H9 (cell line): ENCODE measurements around the gene PTPRN2. TPM values are rescaled to one million over a fixed set of nuclear protein-coding genes. Genes with fewer than 3 reads are reported as not detected.

ENCODE experiments used
- DNase-seq: peaks from one replicate; pipeline ENCODE4 v3.0.0-alpha.2; 2017
- H2AFZ ChIP-seq: one replicate; pipeline ENCODE4 v1.6.1; 2013; ENCODE audit warnings: mild to moderate bottlenecking, low read length, control low read depth, moderate library complexity
- H2AK5ac ChIP-seq: 2 replicates; pipeline ENCODE4 v1.6.1; 2013; ENCODE audit warnings: low read length, control low read depth, mixed read lengths; ENCODE audit not compliant: insufficient read length
- H2BK120ac ChIP-seq: one replicate; pipeline ENCODE4 v1.6.1; 2013; ENCODE audit warnings: low read depth, mild to moderate bottlenecking, low read length, control low read depth, inconsistent platforms; ENCODE audit not compliant: poor library complexity, severe bottlenecking
- H2BK12ac ChIP-seq: 2 replicates; pipeline ENCODE4 v1.6.1; 2013; ENCODE audit warnings: low read length, control low read depth, mixed read lengths, low read depth; ENCODE audit not compliant: insufficient read length
- H2BK15ac ChIP-seq: 2 replicates; pipeline ENCODE4 v1.6.1; 2013; ENCODE audit warnings: low read depth, low read length, control low read depth
- H2BK20ac ChIP-seq: one replicate; pipeline ENCODE4 v1.6.1; 2013; ENCODE audit warnings: low read depth, mild to moderate bottlenecking, low read length, control low read depth, inconsistent platforms; ENCODE audit not compliant: poor library complexity, severe bottlenecking
- H2BK5ac ChIP-seq: 2 replicates; pipeline ENCODE4 v1.6.1; 2013; ENCODE audit warnings: low read length, control low read depth, mixed read lengths; ENCODE audit not compliant: insufficient read length
- H3K14ac ChIP-seq: 2 replicates; pipeline ENCODE4 v1.6.1; 2013; ENCODE audit warnings: low read length, control low read depth; ENCODE audit not compliant: insufficient read depth
- H3K18ac ChIP-seq: 2 replicates; pipeline ENCODE4 v1.6.1; 2013; ENCODE audit warnings: low read depth, mild to moderate bottlenecking, mixed read lengths, low read length, control low read depth; ENCODE audit not compliant: insufficient read length
- H3K23ac ChIP-seq: 2 replicates; pipeline ENCODE4 v1.6.1; 2013; ENCODE audit warnings: low read length, control low read depth, mixed read lengths, low read depth; ENCODE audit not compliant: insufficient read length
- H3K23me2 ChIP-seq: 2 replicates; pipeline ENCODE4 v1.6.1; 2013; ENCODE audit warnings: low read depth, mild to moderate bottlenecking, mixed read lengths, low read length, control low read depth; ENCODE audit not compliant: insufficient read length, poor library complexity, severe bottlenecking
- H3K27ac ChIP-seq: 2 replicates; pipeline ENCODE4 v1.5.1; 2013; ENCODE audit warnings: low read length, control low read depth, mixed read lengths, low read depth; ENCODE audit not compliant: insufficient read length
- H3K27me3 ChIP-seq: 2 replicates; pipeline ENCODE4 v1.6.1; 2013; ENCODE audit warnings: low read length, control low read depth, inconsistent platforms; ENCODE audit not compliant: insufficient read depth
- H3K4ac ChIP-seq: 2 replicates; pipeline ENCODE4 v1.6.1; 2013; ENCODE audit warnings: low read depth, mild to moderate bottlenecking, control low read depth, inconsistent platforms, low read length, moderate library complexity
- H3K4me1 ChIP-seq: 2 replicates; pipeline ENCODE4 v1.6.1; 2013; ENCODE audit warnings: low read length, control low read depth, inconsistent platforms; ENCODE audit not compliant: insufficient read depth
- H3K4me2 ChIP-seq: 2 replicates; pipeline ENCODE4 v1.6.1; 2013; ENCODE audit warnings: low read length, control low read depth, mixed read lengths; ENCODE audit not compliant: insufficient read length, insufficient read depth
- H3K56ac ChIP-seq: 2 replicates; pipeline ENCODE4 v1.6.1; 2013; ENCODE audit warnings: low read depth, mild to moderate bottlenecking, mixed read lengths, low read length, control low read depth; ENCODE audit not compliant: insufficient read length
- H3K79me1 ChIP-seq: 2 replicates; pipeline ENCODE4 v1.6.1; 2013; ENCODE audit warnings: low read depth, mild to moderate bottlenecking, moderate library complexity, low read length, control low read depth, inconsistent platforms; ENCODE audit not compliant: insufficient read depth, poor library complexity, severe bottlenecking
- H3K79me2 ChIP-seq: 2 replicates; pipeline ENCODE4 v1.6.1; 2013; ENCODE audit warnings: low read length, control low read depth, inconsistent platforms; ENCODE audit not compliant: insufficient read depth
- H3K9ac ChIP-seq: 2 replicates; pipeline ENCODE4 v1.6.1; 2013; ENCODE audit warnings: low read length, control low read depth, mixed read lengths; ENCODE audit not compliant: insufficient read length; ENCODE audit errors: extremely low read depth
- H3K9me3 ChIP-seq: one replicate; pipeline ENCODE4 v1.6.1; 2013; ENCODE audit warnings: low read depth, low read length, inconsistent platforms; ENCODE audit not compliant: control insufficient read depth
- H3T11ph ChIP-seq: one replicate; pipeline ENCODE4 v1.6.1; 2013; ENCODE audit warnings: mild to moderate bottlenecking, low read length, control low read depth, inconsistent platforms
- H4K20me1 ChIP-seq: one replicate; pipeline ENCODE4 v1.6.1; 2013; ENCODE audit not compliant: control insufficient read depth, insufficient read length, insufficient read depth
- H4K5ac ChIP-seq: 2 replicates; pipeline ENCODE4 v1.6.1; 2013; ENCODE audit warnings: low read depth, mild to moderate bottlenecking, mixed read lengths, low read length, control low read depth; ENCODE audit not compliant: insufficient read length
- H4K8ac ChIP-seq: replicated peaks from 2 replicates; pipeline ENCODE4 v1.6.1; 2013; ENCODE audit warnings: low read length, control low read depth, mixed read lengths, low read depth; ENCODE audit not compliant: insufficient read length
- H4K91ac ChIP-seq: 2 replicates; pipeline ENCODE4 v1.6.1; 2013; ENCODE audit warnings: low read depth, mild to moderate bottlenecking, moderate library complexity, mixed read lengths, low read length, control low read depth; ENCODE audit not compliant: insufficient read length
- H3K27ac Mint-ChIP-seq, 3 experiments: 2 replicates in 2 of 3; 3 replicates in 1 of 3; pipeline ENCODE4 v1.8.0; 2020 to 2021; ENCODE audit warnings: mixed read lengths in 3 of 3, mild to moderate bottlenecking in 1 of 3, moderate library complexity in 1 of 3
- H3K27me3 Mint-ChIP-seq: 2 replicates; pipeline ENCODE4 v1.8.0; 2021; ENCODE audit warnings: low read depth, mild to moderate bottlenecking, moderate library complexity, mixed read lengths
- H3K36me3 Mint-ChIP-seq, 3 experiments: 2 replicates in 2 of 3; 3 replicates in 1 of 3; pipeline ENCODE4 v1.8.0; 2020 to 2021; ENCODE audit warnings: low read depth in 3 of 3, mixed read lengths in 3 of 3; ENCODE audit not compliant: insufficient read depth in 1 of 3
- H3K4me1 Mint-ChIP-seq, 2 experiments: 2 replicates each; pipeline ENCODE4 v1.8.0; 2020; ENCODE audit warnings: mixed read lengths in 2 of 2
- H3K4me3 Mint-ChIP-seq, 2 experiments: 2 replicates in 1 of 2; 3 replicates in 1 of 2; pipeline ENCODE4 v1.8.0; 2020 to 2021; ENCODE audit warnings: mild to moderate bottlenecking in 2 of 2, mixed read lengths in 2 of 2, moderate library complexity in 1 of 2
- H3K9me3 Mint-ChIP-seq, 2 experiments: 2 replicates in 1 of 2; 3 replicates in 1 of 2; pipeline ENCODE4 v1.8.0; 2020; ENCODE audit warnings: mild to moderate bottlenecking in 2 of 2, mixed read lengths in 2 of 2, moderate library complexity in 1 of 2
- WGBS: extraction: QIAGEN DNeasy Blood & Tissue Kit; methylation state at CpG from one replicate; pipeline ENCODE4 v1.1.7; 2013; ENCODE audit warnings: missing lambda C conversion rate, low lambda C conversion rate, mixed read lengths; ENCODE audit not compliant: insufficient read length; ENCODE audit errors: extremely low coverage; 5-methylcytosine and 5-hydroxymethylcytosine counted together
- total RNA-seq: library from RNA; stranded (reverse); gene quantifications from 2 replicates; pipeline ENCODE4 v1.2.1, GENCODE V29; 2021
- TF ChIP-seq, protein P1 (sequence below): fragments of 200-600 bp; sonication (generic); conservative IDR thresholded peaks from 3 replicates; pipeline ENCODE4 v1.8.0; 2021; ENCODE audit warnings: antibody characterized with exemption, mild to moderate bottlenecking

PTPRN2 gene
- total RNA-seq, 1 experiment from 2014 or later, result 5.2 TPM

GRCh38 chr7:158490171-158490782 is 97.3 kb downstream of the PTPRN2 start:
- H4K5ac ChIP-seq, result no peak overlapping the region
- no peak overlapping the region for H2AK5ac ChIP-seq
- Mint-ChIP-seq H3K9me3 (no peaks in the 10 kb centered on the region), H3K4me1 (peaks cover 33 to 36% of the 10 kb centered on the region in 2 experiments), H3K27me3 (no peaks in the 10 kb centered on the region; the same call in 1 of the 2 replicates), H3K27ac (no peak overlapping the region), H3K36me3 (0 out of 7 replicates have a peak, but pooled peaks cover 0 to 4% (median 0%) of the 10 kb centered on the region in 3 experiments), H3K4me3 (no peak overlapping the region)
- no peak overlapping the region for H3K18ac ChIP-seq
- H3K79me1 ChIP-seq, result no peaks in the 10 kb centered on the region
- WGBS, result no CpG with 5 or more reads among the region's 47 CpGs
- H3K14ac ChIP-seq, result no peak overlapping the region
- no peak overlapping the region for H3K4ac ChIP-seq
- no peak overlapping the region for H2BK120ac ChIP-seq
- no peak for DNase-seq
- peak overlapping the region; percentile 49 for H4K91ac ChIP-seq
- H4K20me1 ChIP-seq, result no peaks in the 10 kb centered on the region
- H3K4me2 ChIP-seq, result no peak overlapping the region
- H2BK20ac ChIP-seq, result no peak overlapping the region
- no peaks in the 10 kb centered on the region for H3K9me3 ChIP-seq
- H3K4me1 ChIP-seq, result peaks cover 4% of the 10 kb centered on the region; the same call in 1 of the 2 replicates
- no peak overlapping the region for H2AFZ ChIP-seq
- H3K23me2 ChIP-seq, result peaks cover 4% of the 10 kb centered on the region
- H3K79me2 ChIP-seq, result no peaks in the 10 kb centered on the region
- H3K56ac ChIP-seq, result no peak overlapping the region
- H2BK15ac ChIP-seq, result no peak overlapping the region; the same call in 1 of the 2 replicates
- no peak overlapping the region for H4K8ac ChIP-seq
- TF ChIP-seq, protein P1, sequence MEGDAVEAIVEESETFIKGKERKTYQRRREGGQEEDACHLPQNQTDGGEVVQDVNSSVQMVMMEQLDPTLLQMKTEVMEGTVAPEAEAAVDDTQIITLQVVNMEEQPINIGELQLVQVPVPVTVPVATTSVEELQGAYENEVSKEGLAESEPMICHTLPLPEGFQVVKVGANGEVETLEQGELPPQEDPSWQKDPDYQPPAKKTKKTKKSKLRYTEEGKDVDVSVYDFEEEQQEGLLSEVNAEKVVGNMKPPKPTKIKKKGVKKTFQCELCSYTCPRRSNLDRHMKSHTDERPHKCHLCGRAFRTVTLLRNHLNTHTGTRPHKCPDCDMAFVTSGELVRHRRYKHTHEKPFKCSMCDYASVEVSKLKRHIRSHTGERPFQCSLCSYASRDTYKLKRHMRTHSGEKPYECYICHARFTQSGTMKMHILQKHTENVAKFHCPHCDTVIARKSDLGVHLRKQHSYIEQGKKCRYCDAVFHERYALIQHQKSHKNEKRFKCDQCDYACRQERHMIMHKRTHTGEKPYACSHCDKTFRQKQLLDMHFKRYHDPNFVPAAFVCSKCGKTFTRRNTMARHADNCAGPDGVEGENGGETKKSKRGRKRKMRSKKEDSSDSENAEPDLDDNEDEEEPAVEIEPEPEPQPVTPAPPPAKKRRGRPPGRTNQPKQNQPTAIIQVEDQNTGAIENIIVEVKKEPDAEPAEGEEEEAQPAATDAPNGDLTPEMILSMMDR, result no peak
- no peak overlapping the region for H3K23ac ChIP-seq
- no peak overlapping the region for H2BK5ac ChIP-seq
- H2BK12ac ChIP-seq, result no peak overlapping the region
- H3K9ac ChIP-seq, result no peak overlapping the region
- H3T11ph ChIP-seq, result no peak overlapping the region
- no peaks in the 10 kb centered on the region for H3K27me3 ChIP-seq
- H3K27ac ChIP-seq, result no peak overlapping the region
